WTC11 (cell line): ENCODE measurements around the gene ZNF830. TPM values are rescaled to one million over a fixed set of nuclear protein-coding genes. Genes with fewer than 3 reads are reported as not detected.

Experiments used
- AFF4 ChIP-seq: sonication (generic); formaldehyde crosslinking; IDR thresholded peaks from 2 replicates; pipeline ENCODE4 v1.8.1; 2023; ENCODE audit warnings: mild to moderate bottlenecking, missing genetic modification reagents, borderline replicate concordance
- AR ChIP-seq: fragments of 250-450 bp; sonication (Bioruptor Pico); IDR thresholded peaks from 2 replicates; pipeline ENCODE4 v1.9.0; 2021; ENCODE audit warnings: mild to moderate bottlenecking
- CBFB ChIP-seq: sonication (generic); formaldehyde crosslinking; IDR thresholded peaks from 2 replicates; pipeline ENCODE4 v1.8.1; 2022; ENCODE audit warnings: mild to moderate bottlenecking, low read depth, missing genetic modification reagents
- E2F4 ChIP-seq: sonication (generic); formaldehyde crosslinking; IDR thresholded peaks from 2 replicates; pipeline ENCODE4 v1.8.1; 2022; ENCODE audit warnings: low read depth, mild to moderate bottlenecking, moderate library complexity, missing genetic modification reagents, borderline replicate concordance
- EMX1 ChIP-seq: fragments of 250-450 bp; sonication (Bioruptor Pico); IDR thresholded peaks from 2 replicates; pipeline ENCODE4 v1.8.0; 2021; ENCODE audit warnings: mild to moderate bottlenecking
- FOXP1 ChIP-seq: sonication (generic); formaldehyde crosslinking; IDR thresholded peaks from 2 replicates; pipeline ENCODE4 v1.8.0; 2022; ENCODE audit warnings: missing genetic modification reagents, mild to moderate bottlenecking, moderate library complexity, borderline replicate concordance
- FOXP4 ChIP-seq: sonication (generic); formaldehyde crosslinking; IDR thresholded peaks from 2 replicates; pipeline ENCODE4 v1.8.0; 2022; ENCODE audit warnings: mild to moderate bottlenecking, missing genetic modification reagents
- GRHL2 ChIP-seq: fragments of 250-450 bp; sonication (Bioruptor Pico); IDR thresholded peaks from 2 replicates; pipeline ENCODE4 v1.8.0; 2022; ENCODE audit warnings: mild to moderate bottlenecking, moderate library complexity; ENCODE audit not compliant: insufficient replicate concordance, severe bottlenecking
- HMGXB4 ChIP-seq: sonication (generic); formaldehyde crosslinking; IDR thresholded peaks from 2 replicates; pipeline ENCODE4 v1.8.1; 2023; ENCODE audit warnings: mild to moderate bottlenecking, moderate library complexity, missing genetic modification reagents
- KAT7 ChIP-seq: sonication (generic); formaldehyde crosslinking; IDR thresholded peaks from 2 replicates; pipeline ENCODE4 v1.8.1; 2023; ENCODE audit warnings: missing genetic modification reagents, mild to moderate bottlenecking, borderline replicate concordance
- MYBL2 ChIP-seq: sonication (generic); formaldehyde crosslinking; IDR thresholded peaks from 2 replicates; pipeline ENCODE4 v1.8.1; 2023; ENCODE audit warnings: mild to moderate bottlenecking, moderate library complexity, missing genetic modification reagents
- OVOL2 ChIP-seq: fragments of 250-450 bp; sonication (Bioruptor Pico); IDR thresholded peaks from 2 replicates; pipeline ENCODE4 v1.9.0; 2021; ENCODE audit warnings: mild to moderate bottlenecking, borderline replicate concordance
- PREB ChIP-seq: sonication (generic); formaldehyde crosslinking; IDR thresholded peaks from 2 replicates; pipeline ENCODE4 v1.8.1; 2022; ENCODE audit warnings: mild to moderate bottlenecking, missing genetic modification reagents, moderate library complexity, borderline replicate concordance
- RELA ChIP-seq: sonication (generic); formaldehyde crosslinking; IDR thresholded peaks from 2 replicates; pipeline ENCODE4 v1.8.1; 2022; ENCODE audit warnings: missing genetic modification reagents, mild to moderate bottlenecking, borderline replicate concordance
- TP53 ChIP-seq: sonication (generic); formaldehyde crosslinking; IDR thresholded peaks from 2 replicates; pipeline ENCODE4 v1.8.1; 2023; ENCODE audit warnings: mild to moderate bottlenecking, missing genetic modification reagents
- USF1 ChIP-seq: sonication (generic); formaldehyde crosslinking; IDR thresholded peaks from 2 replicates; pipeline ENCODE4 v1.8.0; 2022; ENCODE audit warnings: mild to moderate bottlenecking, missing genetic modification reagents
- ZNF263 ChIP-seq: sonication (generic); formaldehyde crosslinking; IDR thresholded peaks from 2 replicates; pipeline ENCODE4 v1.8.1; 2022; ENCODE audit warnings: low read depth, mild to moderate bottlenecking, moderate library complexity, missing genetic modification reagents
- ZNF317 ChIP-seq: sonication (generic); formaldehyde crosslinking; IDR thresholded peaks from 2 replicates; pipeline ENCODE4 v1.8.1; 2023; ENCODE audit warnings: low read depth, mild to moderate bottlenecking, moderate library complexity, missing genetic modification reagents, borderline replicate concordance
- ZNF416 ChIP-seq: fragments of 250-450 bp; sonication (Bioruptor Pico); IDR thresholded peaks from 2 replicates; pipeline ENCODE4 v1.9.0; 2021; ENCODE audit warnings: mild to moderate bottlenecking, inconsistent platforms
- ZNF425 ChIP-seq: fragments of 250-450 bp; sonication (Bioruptor Pico); conservative IDR thresholded peaks from 2 replicates; pipeline ENCODE4 v1.9.0; 2021; ENCODE audit warnings: mild to moderate bottlenecking
- total RNA-seq: library from RNA; stranded (reverse); gene quantifications from 3 replicates; pipeline ENCODE4 v1.2.3, GENCODE V29; 2021

ZNF830 gene
- total RNA-seq, 1 experiment from 2014 or later, result 20.2 TPM

GRCh38 chr17:34980681-34981537 is 19.6 kb downstream of the ZNF830 start (continued):
- TF ChIP-seq ZNF263 (CRISPR knock-in tag) (no peak), FOXP1 (CRISPR knock-in tag) (0 out of 2 replicates have a peak, but pooled peaks have one; percentile 12), FOXP4 (CRISPR knock-in tag) (no peak; the same call in 1 of the 2 replicates), EMX1 (no peak), KAT7 (CRISPR knock-in tag) (no peak), RELA (CRISPR knock-in tag) (no peak), OVOL2 (CRISPR knock-in tag) (no peak), AFF4 (CRISPR knock-in tag) (no peak), TP53 (CRISPR knock-in tag) (no peak), USF1 (CRISPR knock-in tag) (no peak), ZNF425 (CRISPR knock-in tag) (no peak), AR (CRISPR knock-in tag) (no peak), CBFB (CRISPR knock-in tag) (no peak), PREB (CRISPR knock-in tag) (no peak), HMGXB4 (CRISPR knock-in tag) (peak; percentile 32; the same call in 1 of the 2 replicates), ZNF317 (CRISPR knock-in tag) (no peak), GRHL2 (no peak), E2F4 (no peak; the same call in 1 of the 2 replicates), MYBL2 (CRISPR knock-in tag) (0 out of 2 replicates have a peak, but pooled peaks have one; percentile 17), ZNF416 (CRISPR knock-in tag) (no peak)
